K562 (cell line): Measurements from ENCODE around the gene SGMS1. TPM values are rescaled to one million over a fixed set of nuclear protein-coding genes. Genes with fewer than 3 reads are reported as not detected.
A peak's percentile ranks its signal among the peaks of the same experiment; 100 is the strongest.

Experiments
- ARID2 ChIP-seq: fragments of 450-650 bp; IDR thresholded peaks from 2 replicates; pipeline ENCODE4 v1.6.1; 2017; ENCODE audit warnings: antibody characterized with exemption, mild to moderate bottlenecking
- ARNT ChIP-seq, 2 experiments: fragments of 450-650 bp; IDR thresholded peaks; 2 replicates each; pipeline ENCODE4 v1.6.1; 2016; ENCODE audit warnings: mild to moderate bottlenecking in 1 of 2
- BCL6 ChIP-seq: fragments of 250-450 bp; sonication (Bioruptor Pico); IDR thresholded peaks from 2 replicates; pipeline ENCODE4 v1.4.0; 2020
- C11orf30 ChIP-seq: fragments of 450-650 bp; IDR thresholded peaks from 2 replicates; pipeline ENCODE4 v1.6.1; 2016; ENCODE audit warnings: low read depth, mild to moderate bottlenecking
- CC2D1A ChIP-seq: fragments of 450-650 bp; IDR thresholded peaks from 2 replicates; pipeline ENCODE4 v1.6.1; 2017; ENCODE audit warnings: mild to moderate bottlenecking
- EHMT2 ChIP-seq: fragments of 450-650 bp; IDR thresholded peaks from 2 replicates; pipeline ENCODE4 v1.6.1; 2018; ENCODE audit warnings: antibody characterized with exemption
- ELF1 ChIP-seq: fragments of 200-800 bp; sonication (Bioruptor generic); IDR thresholded peaks from 2 replicates; pipeline ENCODE4 v1.6.1; 2016; ENCODE audit warnings: missing genetic modification characterization, missing compliant biosample characterization
- ELK1 ChIP-seq: sonication (generic); formaldehyde crosslinking; IDR thresholded peaks from 2 replicates; pipeline ENCODE4 v1.8.1; 2022; ENCODE audit warnings: missing genetic modification reagents
- FOXA3 ChIP-seq, 2 experiments: fragments of 450-650 bp in 1 of 2; sonication (generic) in 1 of 2; formaldehyde crosslinking; IDR thresholded peaks in 1 of 2; conservative IDR thresholded peaks in 1 of 2; 2 replicates each; pipeline versions ENCODE4 v1.4.0 to v1.8.0; 2020 to 2022; ENCODE audit warnings: mild to moderate bottlenecking in 2 of 2, missing genetic modification reagents in 1 of 2
- JUND ChIP-seq, 2 experiments: IDR thresholded peaks; 2 replicates in 1 of 2; 3 replicates in 1 of 2; pipeline ENCODE4 v1.6.1; 2011; ENCODE audit warnings: borderline replicate concordance in 2 of 2, low read depth in 2 of 2, low read length in 2 of 2, improper control_type of control experiment in 1 of 2, missing biosample characterization in 1 of 2, missing genetic modification characterization in 1 of 2, missing genetic modification reagents in 1 of 2
- KDM1A ChIP-seq, 2 experiments: fragments of 450-650 bp; IDR thresholded peaks; 2 replicates each; pipeline ENCODE4 v1.6.1; 2016; ENCODE audit warnings: mild to moderate bottlenecking in 2 of 2
- KLF10 ChIP-seq: fragments of 250-450 bp; sonication (Bioruptor Pico); IDR thresholded peaks from 2 replicates; pipeline ENCODE4 v1.6.1; 2021; ENCODE audit warnings: matching md5 sums
- MAFK ChIP-seq: IDR thresholded peaks from 2 replicates; pipeline ENCODE4 v1.6.1; 2011; ENCODE audit warnings: low read length, improper control_type of control experiment
- NCOA2 ChIP-seq, 2 experiments: fragments of 450-650 bp; IDR thresholded peaks; 2 replicates each; pipeline ENCODE4 v1.6.1; 2018; ENCODE audit warnings: mild to moderate bottlenecking in 2 of 2, moderate library complexity in 1 of 2; ENCODE audit not compliant: partially characterized antibody in 2 of 2
- NUFIP1 ChIP-seq: fragments of 450-650 bp; IDR thresholded peaks from 2 replicates; pipeline ENCODE4 v1.6.1; 2018; ENCODE audit not compliant: partially characterized antibody
- PPARD ChIP-seq: fragments of 250-450 bp; sonication (Bioruptor Pico); IDR thresholded peaks from 2 replicates; pipeline ENCODE4 v1.8.0; 2022; ENCODE audit warnings: inconsistent platforms, mild to moderate bottlenecking, moderate library complexity
- RCOR1 ChIP-seq, 2 experiments: IDR thresholded peaks; 2 replicates each; pipeline ENCODE4 v1.6.1; 2012; ENCODE audit warnings: low read depth in 2 of 2, low read length in 2 of 2, borderline replicate concordance in 1 of 2, improper control_type of control experiment in 1 of 2
- SMC3 ChIP-seq: conservative IDR thresholded peaks from 2 replicates; pipeline ENCODE4 v1.6.1; 2011; ENCODE audit warnings: low read depth, low read length, improper control_type of control experiment; ENCODE audit not compliant: insufficient read depth
- TCF7 ChIP-seq: sonication (generic); IDR thresholded peaks from 2 replicates; pipeline ENCODE4 v1.6.1; 2016; ENCODE audit warnings: antibody characterized with exemption, borderline replicate concordance
- TEAD2 ChIP-seq: fragments of 450-650 bp; IDR thresholded peaks from 2 replicates; pipeline ENCODE4 v1.6.1; 2016; ENCODE audit warnings: missing genetic modification characterization, control low read depth, missing compliant biosample characterization
- ZNF224 ChIP-seq: sonication (generic); formaldehyde crosslinking; IDR thresholded peaks from 2 replicates; pipeline ENCODE4 v1.8.0; 2022; ENCODE audit warnings: mild to moderate bottlenecking, missing genetic modification reagents
- ZNF551 ChIP-seq: fragments of 250-450 bp; sonication (Bioruptor Pico); IDR thresholded peaks from 2 replicates; pipeline ENCODE4 v1.5.0; 2021; ENCODE audit warnings: mild to moderate bottlenecking, moderate library complexity
- ZNF707 ChIP-seq: fragments of 250-450 bp; sonication (Bioruptor Pico); conservative IDR thresholded peaks from 2 replicates; pipeline ENCODE4 v1.8.0; 2022; ENCODE audit warnings: inconsistent platforms, mild to moderate bottlenecking, moderate library complexity
- ZNF79 ChIP-seq: fragments of 250-450 bp; sonication (Bioruptor Pico); IDR thresholded peaks from 2 replicates; pipeline ENCODE4 v1.4.0; 2020; ENCODE audit warnings: low read depth, mild to moderate bottlenecking, moderate library complexity
- polyA plus RNA-seq, 8 experiments: library from polyadenylated mRNA; depleted of rRNA in 4 of 8; stranded (reverse) in 5 of 8; unstranded in 3 of 8; fragments of >200 nt; fragmentation: Nextera tagmentation in 2 of 8; fragmentation: Illumina TruSeq in 1 of 8; extraction: Ambion mirVana in 2 of 8; extraction: Trizol in 1 of 8; gene quantifications; 2 replicates each; pipeline versions ENCODE4 v1.2.1 to v1.2.3, GENCODE V29; 2011 to 2014; ENCODE audit warnings: inconsistent platforms in 1 of 8, missing spikeins in 1 of 8
- total RNA-seq, 7 experiments: library from RNA; depleted of rRNA in 6 of 7; stranded (reverse); fragments of >200 nt in 6 of 7; fragmentation: Illumina TruSeq in 2 of 7; extraction: Trizol in 2 of 7; gene quantifications; 2 replicates each; pipeline versions ENCODE4 v1.2.1 to v1.2.3, GENCODE V29; 2011 to 2021; ENCODE audit warnings: low replicate concordance in 1 of 7
- TF ChIP-seq, protein P1 (sequence below): fragments of 450-650 bp; formaldehyde crosslinking; IDR thresholded peaks from 2 replicates; pipeline ENCODE4 v1.4.0; 2020; ENCODE audit warnings: mild to moderate bottlenecking, moderate library complexity
- TF ChIP-seq, protein P2 (sequence below): fragments of 450-650 bp; formaldehyde crosslinking; IDR thresholded peaks from 2 replicates; pipeline ENCODE4 v1.4.0; 2020; ENCODE audit warnings: mild to moderate bottlenecking, mixed read lengths

SGMS1 gene
- total and polyA plus RNA-seq, 9 of the 15 experiments (the other 6 are each of a cell fraction or from before 2014, with no cell fraction given), result 22.6 to 232 (median 82.2) TPM

GRCh38 chr10:50291261-50291850 is 332.4 kb downstream of the SGMS1 start (continued):
- TF ChIP-seq, protein P1, sequence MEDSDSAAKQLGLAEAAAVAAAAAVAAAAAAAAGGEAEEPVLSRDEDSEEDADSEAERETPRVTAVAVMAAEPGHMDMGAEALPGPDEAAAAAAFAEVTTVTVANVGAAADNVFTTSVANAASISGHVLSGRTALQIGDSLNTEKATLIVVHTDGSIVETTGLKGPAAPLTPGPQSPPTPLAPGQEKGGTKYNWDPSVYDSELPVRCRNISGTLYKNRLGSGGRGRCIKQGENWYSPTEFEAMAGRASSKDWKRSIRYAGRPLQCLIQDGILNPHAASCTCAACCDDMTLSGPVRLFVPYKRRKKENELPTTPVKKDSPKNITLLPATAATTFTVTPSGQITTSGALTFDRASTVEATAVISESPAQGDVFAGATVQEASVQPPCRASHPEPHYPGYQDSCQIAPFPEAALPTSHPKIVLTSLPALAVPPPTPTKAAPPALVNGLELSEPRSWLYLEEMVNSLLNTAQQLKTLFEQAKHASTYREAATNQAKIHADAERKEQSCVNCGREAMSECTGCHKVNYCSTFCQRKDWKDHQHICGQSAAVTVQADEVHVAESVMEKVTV (CRISPR knock-in tag), result peak; percentile 87
- peak; percentile 68; the same call in 1 of the 2 replicates for TF ChIP-seq ARID2
- 0 out of 4 replicates have a peak, but pooled peaks of 1 of the 2 experiments have one; percentile 44 for TF ChIP-seq ARNT (IDR thresholded peaks at IDR 0.05)
- TF ChIP-seq TCF7, result no peak
- TF ChIP-seq ELK1, result no peak
- peak in 1 of 2 experiments; percentile 61; a peak in 1 of 4 replicates for TF ChIP-seq RCOR1 (IDR thresholded peaks at IDR 0.05; ENCODE audit: borderline replicate concordance in 1 of 2, low read depth in 2 of 2, low read length in 2 of 2)
- TF ChIP-seq CC2D1A, result peak; percentile 46; the same call in 1 of the 2 replicates
- no peak for TF ChIP-seq JUND (IDR thresholded peaks at IDR 0.05; ENCODE audit: borderline replicate concordance, low read depth, low read length)
- 0 out of 3 replicates have a peak, but pooled peaks have one; percentile 24 for TF ChIP-seq JUND (tag; IDR thresholded peaks at IDR 0.05; ENCODE audit: borderline replicate concordance, low read depth, low read length)
- no peak for TF ChIP-seq BCL6
- no peak for TF ChIP-seq C11orf30
- no peak for TF ChIP-seq KLF10 (CRISPR knock-in tag)
- peak; percentile 4; the same call in 1 of the 2 replicates for TF ChIP-seq MAFK
- TF ChIP-seq PPARD (CRISPR knock-in tag), result no peak
- TF ChIP-seq TEAD2 (tag), result no peak
- TF ChIP-seq, protein P2, sequence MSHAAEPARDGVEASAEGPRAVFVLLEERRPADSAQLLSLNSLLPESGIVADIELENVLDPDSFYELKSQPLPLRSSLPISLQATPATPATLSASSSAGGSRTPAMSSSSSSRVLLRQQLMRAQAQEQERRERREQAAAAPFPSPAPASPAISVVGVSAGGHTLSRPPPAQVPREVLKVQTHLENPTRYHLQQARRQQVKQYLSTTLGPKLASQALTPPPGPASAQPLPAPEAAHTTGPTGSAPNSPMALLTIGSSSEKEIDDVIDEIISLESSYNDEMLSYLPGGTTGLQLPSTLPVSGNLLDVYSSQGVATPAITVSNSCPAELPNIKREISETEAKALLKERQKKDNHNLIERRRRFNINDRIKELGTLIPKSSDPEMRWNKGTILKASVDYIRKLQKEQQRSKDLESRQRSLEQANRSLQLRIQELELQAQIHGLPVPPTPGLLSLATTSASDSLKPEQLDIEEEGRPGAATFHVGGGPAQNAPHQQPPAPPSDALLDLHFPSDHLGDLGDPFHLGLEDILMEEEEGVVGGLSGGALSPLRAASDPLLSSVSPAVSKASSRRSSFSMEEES (CRISPR knock-in tag), result 0 out of 2 replicates have a peak, but pooled peaks have one; percentile 35
- TF ChIP-seq ZNF224 (CRISPR knock-in tag), result no peak
- TF ChIP-seq NCOA2 (IDR thresholded peaks at IDR 0.05; ENCODE audit: partially characterized antibody in 2 of 2), result no peak
- TF ChIP-seq ZNF707 (CRISPR knock-in tag), result no peak
- no peak for TF ChIP-seq NUFIP1
- peak; percentile 56 for TF ChIP-seq SMC3
- TF ChIP-seq ZNF551, result no peak
- peak in 1 of 2 experiments; percentile 8; a peak in 1 of 4 replicates for TF ChIP-seq KDM1A (IDR thresholded peaks at IDR 0.05)
- no peak for TF ChIP-seq ELF1
- TF ChIP-seq EHMT2, result 0 out of 2 replicates have a peak, but pooled peaks have one; percentile 50
- peak in 1 of 2 experiments; percentile 68; a peak in 2 of 4 replicates for TF ChIP-seq FOXA3 (CRISPR knock-in tag; conservative IDR thresholded peaks at IDR 0.05 in 1 of 2, IDR thresholded peaks at IDR 0.05 in 1 of 2)
- TF ChIP-seq ZNF79 (CRISPR knock-in tag), result no peak
